GM19438 (cell line): ENCODE measurements around the gene GNAO1.

Experiments
- ATAC-seq: cut with Tn5 transposase; IDR thresholded peaks from one replicate; pipeline ENCODE4 v1.9.1; 2021; ENCODE audit warnings: low read depth; ENCODE audit not compliant: unreplicated experiment

GNAO1 gene

GRCh38 chr16:56327929-56328258 is 136.6 kb downstream of the GNAO1 start:
- no peak for ATAC-seq

GRCh38 chr16:56328276-56329022 is 137.2 kb downstream of the GNAO1 start:
- ATAC-seq: no peak

GRCh38 chr16:56329887-56330286 is 138.6 kb downstream of the GNAO1 start:
- ATAC-seq: no peak

GRCh38 chr16:56330476-56330875 is 139.2 kb downstream of the GNAO1 start:
- ATAC-seq: no peak

- ATAC-seq: no peak
Observed at GRCh38 chr16:56331399-56331798, 140.1 kb downstream of the GNAO1 start.

GRCh38 chr16:56331915-56332314 is 140.6 kb downstream of the GNAO1 start:
- ATAC-seq: no peak

- no peak for ATAC-seq
Observed at GRCh38 chr16:56332464-56333079, 141.3 kb downstream of the GNAO1 start.

- no peak for ATAC-seq
Observed at GRCh38 chr16:56334761-56335160, 143.5 kb downstream of the GNAO1 start.

GRCh38 chr16:56336071-56336688 is 144.9 kb downstream of the GNAO1 start:
- ATAC-seq: no peak

GRCh38 chr16:56336711-56337110 is 145.4 kb downstream of the GNAO1 start:
- ATAC-seq: no peak

- ATAC-seq: no peak
Observed at GRCh38 chr16:56337131-56337857, 146.0 kb downstream of the GNAO1 start.

GRCh38 chr16:56337858-56338325 is 146.6 kb downstream of the GNAO1 start:
- ATAC-seq: no peak

GRCh38 chr16:56338566-56339318 is 147.5 kb downstream of the GNAO1 start:
- no peak for ATAC-seq

GRCh38 chr16:56339431-56340195 is 148.3 kb downstream of the GNAO1 start:
- no peak for ATAC-seq

GRCh38 chr16:56340416-56340815 is 149.1 kb downstream of the GNAO1 start:
- no peak for ATAC-seq

GRCh38 chr16:56340864-56341365 is 149.6 kb downstream of the GNAO1 start:
- no peak for ATAC-seq

- ATAC-seq: no peak
Observed at GRCh38 chr16:56341656-56342399, 150.5 kb downstream of the GNAO1 start.

- no peak for ATAC-seq
Observed at GRCh38 chr16:56343661-56344517, 152.6 kb downstream of the GNAO1 start.
